Glomerular endothelial cell (primary cell): ENCODE measurements around the gene KMT2B. TPM values are rescaled to one million over a fixed set of nuclear protein-coding genes. Genes with fewer than 3 reads are reported as not detected.

ENCODE experiments used
- DNase-seq: peaks from one replicate; pipeline ENCODE4 v3.0.0-alpha.2; 2011; ENCODE audit warnings: low read depth, low spot score; ENCODE audit errors: extremely low read depth
- total RNA-seq: library from RNA; depleted of rRNA; stranded (reverse); fragments of >200 nt; gene quantifications from 2 replicates; pipeline ENCODE4 v1.2.3, GENCODE V29; 2015

Gene KMT2B
- total RNA-seq, 1 donor from 2014 or later = 34.4 TPM

GRCh38 chr19:35727053-35727955 lies 9.5 kb downstream of the KMT2B start:
- DNase-seq = no peak

GRCh38 chr19:35727956-35728706 lies 10.3 kb downstream of the KMT2B start:
- no peak for DNase-seq

- no peak for DNase-seq
Observed at GRCh38 chr19:35729021-35729420, 11.2 kb downstream of the KMT2B start.

GRCh38 chr19:35729763-35730162 lies 12.0 kb downstream of the KMT2B start:
- DNase-seq = no peak

- DNase-seq = no peak
Observed at GRCh38 chr19:35730326-35730725, 12.5 kb downstream of the KMT2B start.

GRCh38 chr19:35731353-35731752 lies 13.6 kb downstream of the KMT2B start:
- no peak for DNase-seq

- DNase-seq = no peak
Observed at GRCh38 chr19:35731779-35732405, 14.1 kb downstream of the KMT2B start.

GRCh38 chr19:35732540-35733179 lies 14.9 kb downstream of the KMT2B start:
- DNase-seq = no peak

- DNase-seq = no peak
Observed at GRCh38 chr19:35733180-35734125, 15.7 kb downstream of the KMT2B start.

- no peak for DNase-seq
Observed at GRCh38 chr19:35734273-35734672, 16.5 kb downstream of the KMT2B start.

GRCh38 chr19:35734889-35735288 lies 17.1 kb downstream of the KMT2B start:
- DNase-seq = no peak

GRCh38 chr19:35736913-35737886 lies 19.4 kb downstream of the KMT2B start:
- DNase-seq = no peak

- no peak for DNase-seq
Observed at GRCh38 chr19:35738021-35738886, 20.5 kb downstream of the KMT2B start.

- no peak for DNase-seq
Observed at GRCh38 chr19:35738887-35739229, 21.1 kb downstream of the KMT2B start.

GRCh38 chr19:35739275-35740107 lies 21.7 kb downstream of the KMT2B start:
- DNase-seq = no peak

GRCh38 chr19:35740108-35740422 lies 22.3 kb downstream of the KMT2B start:
- no peak for DNase-seq
